Spleen (tissue), 7 donors: ENCODE results near the gene POLRMT.

ENCODE experiments used
- POLR2A ChIP-seq, 3 donors: fragments of 450-650 bp; IDR thresholded peaks; one replicate each; pipeline ENCODE4 v1.5.1; 2017; ENCODE audit warnings: antibody characterized with exemption in 3 of 3, mild to moderate bottlenecking in 1 of 3
- POLR2AphosphoS5 ChIP-seq, 3 donors: sonication (generic); formaldehyde crosslinking; IDR thresholded peaks; one replicate each; pipeline ENCODE4 v1.5.1; 2017; ENCODE audit warnings: antibody characterized with exemption in 3 of 3
- TF ChIP-seq, protein P1 (sequence below), 11 experiments: fragments of 200-600 bp in 7 of 11; fragments of 450-650 bp in 4 of 11; sonication (generic) in 4 of 11; IDR thresholded peaks in 8 of 11; conservative IDR thresholded peaks in 3 of 11; 1 replicate in 7 of 11; 2 replicates in 4 of 11; pipeline versions ENCODE4 v1.4.0 to v1.8.0; 2016 to 2021; ENCODE audit warnings: antibody characterized with exemption in 11 of 11, inconsistent platforms in 4 of 11, mild to moderate bottlenecking in 1 of 11
- donor health status: DM: no; HTN: no; CAD: no; lungs with moderate emphysema.
- donor health status: DM: no; HTN: no; CAD: no.
- donor health status: DM: no; HTN: no; CAD: no.

DNA sequence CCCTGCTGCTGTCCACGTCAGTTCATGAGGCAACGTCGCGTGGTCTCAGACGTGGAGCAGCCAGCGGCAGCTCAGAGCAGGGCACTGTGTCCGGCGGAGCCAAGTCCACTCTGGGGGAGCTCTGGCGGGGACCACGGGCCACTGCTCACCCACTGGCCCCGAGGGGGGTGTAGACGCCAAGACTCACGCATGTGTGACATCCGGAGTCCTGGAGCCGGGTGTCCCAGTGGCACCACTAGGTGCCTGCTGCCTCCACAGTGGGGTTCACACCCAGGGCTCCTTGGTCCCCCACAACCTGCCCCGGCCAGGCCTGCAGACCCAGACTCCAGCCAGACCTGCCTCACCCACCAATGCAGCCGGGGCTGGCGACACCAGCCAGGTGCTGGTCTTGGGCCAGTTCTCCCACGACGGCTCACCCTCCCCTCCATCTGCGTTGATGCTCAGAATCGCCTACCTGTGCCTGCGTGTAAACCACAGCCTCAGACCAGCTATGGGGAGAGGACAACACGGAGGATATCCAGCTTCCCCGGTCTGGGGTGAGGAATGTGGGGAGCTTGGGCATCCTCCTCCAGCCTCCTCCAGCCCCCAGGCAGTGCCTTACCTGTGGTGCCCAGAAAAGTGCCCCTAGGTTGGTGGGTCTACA lies 49.5 kb upstream of the POLRMT start:
- TF ChIP-seq, protein P1, sequence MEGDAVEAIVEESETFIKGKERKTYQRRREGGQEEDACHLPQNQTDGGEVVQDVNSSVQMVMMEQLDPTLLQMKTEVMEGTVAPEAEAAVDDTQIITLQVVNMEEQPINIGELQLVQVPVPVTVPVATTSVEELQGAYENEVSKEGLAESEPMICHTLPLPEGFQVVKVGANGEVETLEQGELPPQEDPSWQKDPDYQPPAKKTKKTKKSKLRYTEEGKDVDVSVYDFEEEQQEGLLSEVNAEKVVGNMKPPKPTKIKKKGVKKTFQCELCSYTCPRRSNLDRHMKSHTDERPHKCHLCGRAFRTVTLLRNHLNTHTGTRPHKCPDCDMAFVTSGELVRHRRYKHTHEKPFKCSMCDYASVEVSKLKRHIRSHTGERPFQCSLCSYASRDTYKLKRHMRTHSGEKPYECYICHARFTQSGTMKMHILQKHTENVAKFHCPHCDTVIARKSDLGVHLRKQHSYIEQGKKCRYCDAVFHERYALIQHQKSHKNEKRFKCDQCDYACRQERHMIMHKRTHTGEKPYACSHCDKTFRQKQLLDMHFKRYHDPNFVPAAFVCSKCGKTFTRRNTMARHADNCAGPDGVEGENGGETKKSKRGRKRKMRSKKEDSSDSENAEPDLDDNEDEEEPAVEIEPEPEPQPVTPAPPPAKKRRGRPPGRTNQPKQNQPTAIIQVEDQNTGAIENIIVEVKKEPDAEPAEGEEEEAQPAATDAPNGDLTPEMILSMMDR (IDR thresholded peaks at IDR 0.05 in 8 of 11, conservative IDR thresholded peaks at IDR 0.05 in 3 of 11), result no peak
- no peak for TF ChIP-seq POLR2AphosphoS5 (IDR thresholded peaks at IDR 0.05)
- no peak for TF ChIP-seq POLR2A (IDR thresholded peaks at IDR 0.05)
